ENCODE results near the gene STMN1. TPM values are rescaled to one million over a fixed set of nuclear protein-coding genes. Genes with fewer than 3 reads are reported as not detected.

The STMN1 gene
- total RNA-seq, 1 donor from 2014 or later: 21.4 TPM

DNA sequence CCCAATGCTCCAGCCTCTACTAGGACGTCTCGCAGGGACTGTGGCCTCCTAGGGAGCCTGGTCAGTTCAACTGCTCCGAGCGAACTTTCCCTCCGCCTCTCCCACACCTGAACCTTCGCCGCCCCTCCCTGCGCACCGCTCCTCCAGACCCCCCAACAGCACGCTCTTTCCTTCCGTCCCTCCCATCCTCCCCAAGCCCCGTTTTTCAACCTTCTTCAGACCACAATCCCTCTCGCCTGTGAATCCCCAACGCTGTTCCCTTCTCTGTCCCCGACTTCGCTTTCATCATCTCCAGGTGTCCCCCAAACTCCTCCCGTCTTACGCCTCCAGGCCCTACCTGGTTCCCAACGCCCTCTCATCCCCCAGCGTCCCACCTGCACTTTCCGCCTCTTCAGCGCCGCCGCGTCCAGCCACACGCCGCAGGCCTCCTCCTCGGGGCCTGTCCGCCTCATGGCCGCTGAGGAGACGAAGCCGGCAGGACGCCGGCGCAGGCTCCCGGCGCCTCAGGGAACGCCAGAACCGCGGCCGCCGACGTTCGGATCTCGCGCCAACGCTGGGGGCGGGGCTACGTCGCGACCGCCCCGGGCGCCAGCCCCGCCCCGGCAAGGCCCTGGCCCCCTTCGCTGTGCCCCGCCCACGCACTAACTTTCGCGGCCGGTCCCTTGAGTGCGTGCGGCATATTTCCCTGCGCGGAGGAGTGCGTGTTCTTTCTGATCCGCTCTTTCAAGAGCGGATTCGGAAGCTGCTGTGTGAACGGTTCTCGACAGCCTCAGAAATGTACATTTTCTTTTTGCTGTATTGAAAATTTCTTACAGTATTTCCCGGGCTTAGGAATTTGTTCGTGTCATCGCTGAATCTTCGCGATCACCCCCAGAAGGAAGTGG is 47.1 kb downstream of the STMN1 start, which contains the start of gene AUNIP:
Gene AUNIP (minus strand): TSS at position 552 of the 884 bp plus-strand sequence. CDS start 100 bp downstream, at position 452.
- DNase-seq (peak; percentile 93), ATAC-seq (peak; percentile 98)
- intact Hi-C loops (cut with micrococcal nuclease): no loop called here

- intact Hi-C loops (cut with micrococcal nuclease): no loop called here
- DNase-seq (no peak), ATAC-seq (no peak)
These were observed 47.7 kb downstream of the STMN1 start for GRCh38 chr1:25858494-25858893.

DNA sequence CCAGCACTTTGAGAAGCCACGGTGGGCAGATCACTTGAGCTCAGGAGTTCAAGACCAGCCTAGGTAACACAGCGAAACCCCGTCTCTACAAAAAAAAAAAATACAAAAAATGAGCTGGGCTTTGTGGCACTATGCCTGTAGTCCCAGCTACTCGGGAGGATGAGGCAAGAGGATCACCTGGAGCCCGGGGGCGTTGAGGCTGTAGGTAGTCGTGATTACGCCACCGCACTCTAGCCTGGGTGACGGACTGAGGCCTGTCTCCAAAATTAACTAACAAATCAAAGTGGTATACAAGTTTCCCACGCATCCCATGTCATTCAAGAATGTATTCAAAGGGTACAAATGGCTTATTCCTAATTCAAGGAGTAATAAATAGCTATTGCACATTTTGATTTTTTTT is 49.4 kb downstream of the STMN1 start:
- ATAC-seq (no peak), DNase-seq (no peak)
- intact Hi-C loops (cut with micrococcal nuclease): no loop called here

- ATAC-seq: no peak
- no peak for DNase-seq
- intact Hi-C loops (cut with micrococcal nuclease): no loop called here
These were observed 51.7 kb downstream of the STMN1 start for GRCh38 chr1:25854554-25854953.

Small RNA genes within 50 kb of the gene (microRNA-seq; reads per million reads assigned to microRNA genes)
- gene MIR3917 (ENCODE audit: borderline number of aligned reads): not detected

Other genes starting within 250 kb of the STMN1 start
- 46.3 TPM for gene SELENON, start 106.2 kb downstream of the STMN1 start, total RNA-seq
- 227 TPM for gene MTFR1L, start 86.5 kb downstream of the STMN1 start, total RNA-seq
- not detected for gene AUNIP, start 47.0 kb downstream of the STMN1 start, total RNA-seq
- 2.0 TPM for gene PAQR7, start 30.7 kb downstream of the STMN1 start, total RNA-seq
- gene PAFAH2, start 91.6 kb upstream of the STMN1 start, total RNA-seq: 9.8 TPM
- 15.8 TPM for gene EXTL1, start 115.4 kb upstream of the STMN1 start, total RNA-seq
- 6.4 TPM for gene SLC30A2, start 139.7 kb upstream of the STMN1 start, total RNA-seq
- 207 TPM for gene TRIM63, start 161.2 kb upstream of the STMN1 start, total RNA-seq
- 7.0 TPM for gene PDIK1L, start 205.4 kb upstream of the STMN1 start, total RNA-seq